ENCODE data around the gene LNPEP. TPM values are rescaled to one million over a fixed set of nuclear protein-coding genes. Genes with fewer than 3 reads are reported as not detected.

LNPEP gene
- total RNA-seq, 1 donor from 2014 or later: 36.3 TPM

- H3K4me1 Mint-ChIP-seq (ENCODE audit: low read depth, unreplicated experiment): no peaks in the 10 kb centered on the region
- DNase-seq (ENCODE audit: low read depth): no peak
- Histone ChIP-seq H3K36me3 (ENCODE audit: insufficient read depth, low read length) (peaks cover 6% of the 10 kb centered on the region), H3K79me2 (ENCODE audit: insufficient read depth, low read length) (no peaks in the 10 kb centered on the region), H3K27me3 (ENCODE audit: insufficient read depth, low read length) (no peaks in the 10 kb centered on the region), H3K4me3 (ENCODE audit: insufficient read depth, low read depth, low read length) (no peak overlapping the region), H3K9ac (ENCODE audit: low read length) (no peak overlapping the region), H3K4me1 (ENCODE audit: insufficient read depth, low read length) (no peaks in the 10 kb centered on the region), H2AFZ (ENCODE audit: low read depth, low read length) (no peak overlapping the region), H3K9me3 (ENCODE audit: insufficient read depth, low read depth, low read length) (no peaks in the 10 kb centered on the region), H3K4me2 (ENCODE audit: low read length) (no peak overlapping the region), H3K27ac (ENCODE audit: low read depth, low read length) (no peak overlapping the region), H4K20me1 (ENCODE audit: insufficient read depth, low read length) (no peaks in the 10 kb centered on the region)
- H3K36me3 Mint-ChIP-seq (ENCODE audit: low read depth, unreplicated experiment): peaks cover 10% of the 10 kb centered on the region
- TF ChIP-seq CTCF (IDR thresholded peaks at IDR 0.05; ENCODE audit: insufficient read depth, low read depth, low read length): no peak
- no peak for TF ChIP-seq EZH2 (IDR thresholded peaks at IDR 0.05; ENCODE audit: insufficient read depth, low read length)
- no peaks in the 10 kb centered on the region for H3K27me3 Mint-ChIP-seq (ENCODE audit: low read depth, unreplicated experiment)
- H3K27ac Mint-ChIP-seq (ENCODE audit: unreplicated experiment): no peak overlapping the region
- H3K4me3 Mint-ChIP-seq (ENCODE audit: unreplicated experiment): no peak overlapping the region
- FAIRE-seq: no peak
- H3K9me3 Mint-ChIP-seq (ENCODE audit: unreplicated experiment): no peaks in the 10 kb centered on the region
Measured at GRCh38 chr5:97009212-97009898, 73.5 kb downstream of the LNPEP start.

DNA sequence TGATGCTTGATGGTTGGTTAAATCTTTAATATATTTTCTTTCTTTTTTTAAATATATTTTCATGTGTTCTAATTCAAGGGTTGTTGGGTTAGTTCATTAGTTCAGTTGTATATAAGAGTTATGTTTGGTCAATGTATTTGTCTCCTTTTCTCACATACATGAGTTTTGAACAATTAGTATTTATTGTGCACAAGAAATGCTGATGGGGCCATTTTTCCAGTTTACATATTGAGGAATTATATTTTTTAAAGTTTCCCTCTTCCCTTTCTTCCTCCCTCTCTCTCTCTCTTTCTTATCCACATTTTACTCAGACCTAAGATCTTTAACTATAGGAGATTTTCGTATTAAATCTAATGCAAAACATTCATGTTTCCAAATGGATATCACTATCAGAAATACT is 74.0 kb downstream of the LNPEP start:
- no peak overlapping the region for H3K4me3 ChIP-seq (ENCODE audit: insufficient read depth, low read depth, low read length)
- Mint-ChIP-seq H3K27ac (ENCODE audit: unreplicated experiment) (no peak overlapping the region), H3K36me3 (ENCODE audit: low read depth, unreplicated experiment) (peaks cover 7% of the 10 kb centered on the region), H3K4me1 (ENCODE audit: low read depth, unreplicated experiment) (no peaks in the 10 kb centered on the region), H3K9me3 (ENCODE audit: unreplicated experiment) (no peaks in the 10 kb centered on the region), H3K27me3 (ENCODE audit: low read depth, unreplicated experiment) (no peaks in the 10 kb centered on the region), H3K4me3 (ENCODE audit: unreplicated experiment) (no peak overlapping the region)
- FAIRE-seq (no peak), DNase-seq (ENCODE audit: low read depth) (no peak)
- no peak overlapping the region for H3K9ac ChIP-seq (ENCODE audit: low read length)
- H3K9me3 ChIP-seq (ENCODE audit: insufficient read depth, low read depth, low read length): no peaks in the 10 kb centered on the region
- no peak overlapping the region for H2AFZ ChIP-seq (ENCODE audit: low read depth, low read length)
- no peak overlapping the region for H3K27ac ChIP-seq (ENCODE audit: low read depth, low read length)
- no peaks in the 10 kb centered on the region for H3K4me1 ChIP-seq (ENCODE audit: insufficient read depth, low read length)
- no peak for TF ChIP-seq EZH2 (IDR thresholded peaks at IDR 0.05; ENCODE audit: insufficient read depth, low read length)
- TF ChIP-seq CTCF (IDR thresholded peaks at IDR 0.05; ENCODE audit: insufficient read depth, low read depth, low read length): no peak
- H3K79me2 ChIP-seq (ENCODE audit: insufficient read depth, low read length): no peaks in the 10 kb centered on the region
- no peaks in the 10 kb centered on the region for H3K27me3 ChIP-seq (ENCODE audit: insufficient read depth, low read length)
- H3K36me3 ChIP-seq (ENCODE audit: insufficient read depth, low read length): peaks cover 10% of the 10 kb centered on the region
- H3K4me2 ChIP-seq (ENCODE audit: low read length): no peak overlapping the region
- H4K20me1 ChIP-seq (ENCODE audit: insufficient read depth, low read length): no peaks in the 10 kb centered on the region

DNA sequence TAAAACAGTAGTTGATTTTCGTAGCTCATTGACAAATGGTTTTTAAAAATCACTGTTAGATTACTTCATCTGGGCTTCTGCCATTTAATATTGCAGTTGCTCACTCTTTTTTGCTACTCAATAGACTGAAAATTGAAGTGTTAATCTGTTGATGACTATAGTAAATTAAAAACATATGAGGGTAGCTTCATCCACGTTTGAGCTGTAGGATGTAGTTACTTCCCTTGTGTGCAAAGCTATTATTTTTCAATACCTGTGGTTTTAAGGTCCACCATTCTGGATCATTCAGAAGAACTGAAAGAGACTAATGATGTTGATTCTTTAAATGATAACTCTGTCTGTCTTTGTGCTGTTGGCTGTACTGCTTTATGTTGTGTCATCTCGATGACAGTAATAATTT is 74.7 kb downstream of the LNPEP start:
- no peaks in the 10 kb centered on the region for H3K9me3 ChIP-seq (ENCODE audit: insufficient read depth, low read depth, low read length)
- H3K27me3 Mint-ChIP-seq (ENCODE audit: low read depth, unreplicated experiment): no peaks in the 10 kb centered on the region
- TF ChIP-seq EZH2 (IDR thresholded peaks at IDR 0.05; ENCODE audit: insufficient read depth, low read length) (no peak), CTCF (IDR thresholded peaks at IDR 0.05; ENCODE audit: insufficient read depth, low read depth, low read length) (no peak)
- FAIRE-seq (no peak), DNase-seq (ENCODE audit: low read depth) (no peak)
- no peak overlapping the region for H3K4me2 ChIP-seq (ENCODE audit: low read length)
- no peak overlapping the region for H2AFZ ChIP-seq (ENCODE audit: low read depth, low read length)
- peaks cover 7% of the 10 kb centered on the region for H3K36me3 Mint-ChIP-seq (ENCODE audit: low read depth, unreplicated experiment)
- no peaks in the 10 kb centered on the region for H3K4me1 ChIP-seq (ENCODE audit: insufficient read depth, low read length)
- no peaks in the 10 kb centered on the region for H3K9me3 Mint-ChIP-seq (ENCODE audit: unreplicated experiment)
- H3K27me3 ChIP-seq (ENCODE audit: insufficient read depth, low read length): no peaks in the 10 kb centered on the region
- H3K4me1 Mint-ChIP-seq (ENCODE audit: low read depth, unreplicated experiment): no peaks in the 10 kb centered on the region
- no peak overlapping the region for H3K27ac ChIP-seq (ENCODE audit: low read depth, low read length)
- H4K20me1 ChIP-seq (ENCODE audit: insufficient read depth, low read length): no peaks in the 10 kb centered on the region
- H3K79me2 ChIP-seq (ENCODE audit: insufficient read depth, low read length): no peaks in the 10 kb centered on the region
- H3K4me3 Mint-ChIP-seq (ENCODE audit: unreplicated experiment): no peak overlapping the region
- no peak overlapping the region for H3K27ac Mint-ChIP-seq (ENCODE audit: unreplicated experiment)
- H3K36me3 ChIP-seq (ENCODE audit: insufficient read depth, low read length): peaks cover 12% of the 10 kb centered on the region
- H3K9ac ChIP-seq (ENCODE audit: low read length): no peak overlapping the region
- no peak overlapping the region for H3K4me3 ChIP-seq (ENCODE audit: insufficient read depth, low read depth, low read length)

All from astrocyte (in vitro differentiated cells and primary cell).